ENCODE results near the gene CD101. TPM values are rescaled to one million over a fixed set of nuclear protein-coding genes. Genes with fewer than 3 reads are reported as not detected.

The CD101 gene
- total RNA-seq, 1 donor from 2014 or later: 0.74 TPM

DNA sequence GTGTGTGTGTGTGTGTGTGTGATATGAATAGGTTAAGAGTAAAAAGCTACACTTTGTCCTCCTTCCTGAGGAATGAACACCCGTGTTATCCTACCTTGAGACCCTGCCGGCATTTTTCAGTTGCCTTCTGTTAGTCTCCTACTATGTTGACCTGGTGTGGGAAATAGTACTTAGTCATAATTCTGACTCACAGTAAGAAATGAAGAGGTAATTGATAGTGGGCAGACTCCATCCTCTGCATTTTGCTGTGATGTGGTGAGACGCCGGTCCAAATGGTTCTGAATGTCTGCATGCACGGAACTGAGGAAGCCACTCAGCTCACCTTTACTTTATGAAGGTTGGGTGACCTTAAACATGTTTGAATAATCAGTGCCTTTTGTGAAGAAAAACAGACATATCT lies 12.6 kb downstream of the CD101 start:
- Histone ChIP-seq H3K4me3 (no peak overlapping the region), H3K27me3 (ENCODE audit: low read depth) (no peaks in the 10 kb centered on the region), H3K27ac (replicated peaks) (no peak overlapping the region)

DNA sequence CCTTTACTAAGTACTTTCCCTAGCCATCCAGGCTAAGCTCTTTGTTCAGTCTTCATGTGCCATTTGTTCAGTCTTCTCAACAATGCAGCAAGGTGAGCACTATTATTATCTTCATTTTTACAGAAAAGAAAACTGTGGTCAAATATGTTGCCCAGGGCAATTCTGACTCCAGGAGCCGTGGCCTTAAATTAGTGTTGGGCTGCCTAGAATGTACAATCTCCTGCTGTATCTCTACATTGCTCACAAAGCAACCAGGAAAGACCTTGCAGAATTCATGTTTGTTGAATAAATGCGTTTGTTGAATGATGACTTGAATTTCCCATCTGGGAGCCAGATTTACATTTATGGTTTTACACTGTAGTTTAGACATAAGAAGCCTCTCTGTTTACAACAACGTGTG lies 14.2 kb downstream of the CD101 start:
- Histone ChIP-seq H3K4me3 (no peak overlapping the region), H3K27me3 (ENCODE audit: low read depth) (no peaks in the 10 kb centered on the region), H3K4me1 (peaks cover 9% of the 10 kb centered on the region), H3K36me3 (no peaks in the 10 kb centered on the region), H3K27ac (replicated peaks) (no peak overlapping the region), H3K9me3 (replicated peaks) (no peaks in the 10 kb centered on the region)
- no peak for DNase-seq
- TF ChIP-seq, protein P1, sequence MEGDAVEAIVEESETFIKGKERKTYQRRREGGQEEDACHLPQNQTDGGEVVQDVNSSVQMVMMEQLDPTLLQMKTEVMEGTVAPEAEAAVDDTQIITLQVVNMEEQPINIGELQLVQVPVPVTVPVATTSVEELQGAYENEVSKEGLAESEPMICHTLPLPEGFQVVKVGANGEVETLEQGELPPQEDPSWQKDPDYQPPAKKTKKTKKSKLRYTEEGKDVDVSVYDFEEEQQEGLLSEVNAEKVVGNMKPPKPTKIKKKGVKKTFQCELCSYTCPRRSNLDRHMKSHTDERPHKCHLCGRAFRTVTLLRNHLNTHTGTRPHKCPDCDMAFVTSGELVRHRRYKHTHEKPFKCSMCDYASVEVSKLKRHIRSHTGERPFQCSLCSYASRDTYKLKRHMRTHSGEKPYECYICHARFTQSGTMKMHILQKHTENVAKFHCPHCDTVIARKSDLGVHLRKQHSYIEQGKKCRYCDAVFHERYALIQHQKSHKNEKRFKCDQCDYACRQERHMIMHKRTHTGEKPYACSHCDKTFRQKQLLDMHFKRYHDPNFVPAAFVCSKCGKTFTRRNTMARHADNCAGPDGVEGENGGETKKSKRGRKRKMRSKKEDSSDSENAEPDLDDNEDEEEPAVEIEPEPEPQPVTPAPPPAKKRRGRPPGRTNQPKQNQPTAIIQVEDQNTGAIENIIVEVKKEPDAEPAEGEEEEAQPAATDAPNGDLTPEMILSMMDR (IDR thresholded peaks at IDR 0.05; ENCODE audit: borderline replicate concordance): no peak
- intact Hi-C loops (cut with micrococcal nuclease): no loop called here

More for the DNA sequence above, 12.6 kb downstream of the CD101 start:
- Histone ChIP-seq H3K9me3 (replicated peaks) (no peaks in the 10 kb centered on the region), H3K36me3 (no peaks in the 10 kb centered on the region), H3K4me1 (peaks cover 4% of the 10 kb centered on the region)
- intact Hi-C loops (cut with micrococcal nuclease): no loop called here
- DNase-seq: no peak
- TF ChIP-seq, protein P1 (IDR thresholded peaks at IDR 0.05; ENCODE audit: borderline replicate concordance): no peak

DNA sequence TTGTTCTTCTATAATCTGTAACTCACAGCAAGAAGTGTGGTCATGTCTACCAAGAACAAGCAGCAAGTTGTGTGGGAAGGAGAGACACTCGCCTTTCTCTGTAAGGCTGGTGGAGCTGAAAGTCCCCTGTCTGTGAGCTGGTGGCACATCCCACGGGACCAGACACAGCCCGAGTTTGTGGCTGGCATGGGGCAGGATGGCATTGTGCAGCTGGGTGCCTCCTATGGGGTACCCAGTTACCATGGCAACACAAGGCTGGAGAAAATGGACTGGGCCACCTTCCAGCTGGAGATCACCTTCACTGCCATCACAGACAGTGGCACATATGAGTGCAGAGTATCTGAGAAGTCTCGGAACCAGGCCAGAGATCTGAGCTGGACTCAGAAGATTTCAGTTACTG lies 15.5 kb downstream of the CD101 start:
- intact Hi-C loops (cut with micrococcal nuclease): no loop called here
- peaks cover 9% of the 10 kb centered on the region for H3K4me1 ChIP-seq
- H3K9me3 ChIP-seq (replicated peaks): no peaks in the 10 kb centered on the region
- no peak for DNase-seq
- no peaks in the 10 kb centered on the region for H3K27me3 ChIP-seq (ENCODE audit: low read depth)
- TF ChIP-seq, protein P1 (IDR thresholded peaks at IDR 0.05; ENCODE audit: borderline replicate concordance): no peak
- H3K4me3 ChIP-seq: no peak overlapping the region
- H3K36me3 ChIP-seq: no peaks in the 10 kb centered on the region
- peak overlapping the region; percentile 53 for H3K27ac ChIP-seq (replicated peaks)

DNA sequence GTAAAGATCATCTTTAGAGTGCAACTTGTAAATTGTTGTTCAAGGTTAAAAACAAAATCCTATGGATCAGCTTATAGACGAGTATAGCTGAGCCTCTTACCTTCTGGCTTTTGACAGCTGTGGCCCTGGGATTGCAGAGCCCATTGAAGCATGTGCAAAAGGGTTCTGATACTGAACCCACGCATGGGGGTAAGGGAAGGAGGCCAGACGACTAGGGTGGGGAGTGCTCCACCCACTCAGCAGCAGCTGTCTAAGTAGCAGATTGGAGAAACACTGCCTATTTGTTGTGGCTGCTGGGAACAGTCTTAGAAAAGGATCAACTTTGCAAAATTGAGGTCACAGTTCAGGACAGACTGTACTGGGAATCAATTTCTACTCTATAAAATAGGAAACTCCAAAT lies 16.1 kb downstream of the CD101 start:
- H3K27me3 ChIP-seq (ENCODE audit: low read depth): no peaks in the 10 kb centered on the region
- TF ChIP-seq, protein P1 (IDR thresholded peaks at IDR 0.05; ENCODE audit: borderline replicate concordance): no peak
- H3K27ac ChIP-seq (replicated peaks): peak overlapping the region; percentile 53
- no peak overlapping the region for H3K4me3 ChIP-seq
- H3K4me1 ChIP-seq: peaks cover 9% of the 10 kb centered on the region
- H3K9me3 ChIP-seq (replicated peaks): no peaks in the 10 kb centered on the region
- peak; percentile 46 for DNase-seq
- H3K36me3 ChIP-seq: no peaks in the 10 kb centered on the region
- intact Hi-C loops (cut with micrococcal nuclease): no loop called here

DNA sequence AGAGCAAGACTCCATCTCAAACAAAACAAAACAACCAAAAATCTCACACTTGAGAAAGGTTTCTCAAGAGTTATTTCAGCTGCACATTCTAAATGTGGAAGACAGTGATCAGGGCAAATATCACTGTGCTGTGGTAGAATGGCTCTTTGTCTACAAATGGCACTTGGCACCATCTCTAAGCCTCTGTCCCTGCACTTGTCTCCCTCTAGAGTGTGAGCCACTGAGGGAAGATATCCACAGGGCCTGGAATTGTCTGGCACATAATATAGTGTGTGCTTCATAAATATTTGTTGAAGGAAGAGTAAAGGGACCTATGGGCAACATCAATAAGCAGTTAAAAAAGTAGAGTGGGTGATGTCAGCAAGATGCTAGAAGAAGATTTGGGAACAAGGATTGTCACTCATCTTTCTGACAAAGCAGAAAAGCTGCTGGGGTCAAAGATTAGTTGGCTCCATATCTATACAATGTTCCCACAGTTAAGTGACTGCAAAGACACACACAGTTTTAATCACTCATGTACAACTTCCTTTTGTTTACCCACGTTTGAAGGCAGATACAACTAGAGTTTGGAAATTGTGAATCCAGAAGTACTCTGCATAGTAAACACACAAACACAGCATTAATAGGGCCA lies 19.1 kb downstream of the CD101 start:
- Histone ChIP-seq H3K36me3 (no peaks in the 10 kb centered on the region), H3K27me3 (ENCODE audit: low read depth) (no peaks in the 10 kb centered on the region), H3K27ac (replicated peaks) (no peak overlapping the region), H3K4me1 (peaks cover 11% of the 10 kb centered on the region), H3K9me3 (replicated peaks) (no peaks in the 10 kb centered on the region), H3K4me3 (no peak overlapping the region)
- TF ChIP-seq, protein P1 (IDR thresholded peaks at IDR 0.05; ENCODE audit: borderline replicate concordance): no peak
- no peak for DNase-seq
- intact Hi-C loops (cut with micrococcal nuclease): no loop called here

Data from left ventricle myocardium inferior (tissue), 1 donor.